Stimulated activated CD4-positive, alpha-beta T cell treated with anti-CD3 and anti-CD28 coated beads, TNF-alpha, amount 100 ng/mL, for 24 hours (primary cell): ENCODE measurements around the gene ZNF646.

ENCODE experiments used
- DNase-seq, 3 experiments: peaks; one replicate each; pipeline ENCODE4 v3.0.0-alpha.2; 2020; ENCODE audit warnings: low read depth in 3 of 3

ZNF646 gene

DNA sequence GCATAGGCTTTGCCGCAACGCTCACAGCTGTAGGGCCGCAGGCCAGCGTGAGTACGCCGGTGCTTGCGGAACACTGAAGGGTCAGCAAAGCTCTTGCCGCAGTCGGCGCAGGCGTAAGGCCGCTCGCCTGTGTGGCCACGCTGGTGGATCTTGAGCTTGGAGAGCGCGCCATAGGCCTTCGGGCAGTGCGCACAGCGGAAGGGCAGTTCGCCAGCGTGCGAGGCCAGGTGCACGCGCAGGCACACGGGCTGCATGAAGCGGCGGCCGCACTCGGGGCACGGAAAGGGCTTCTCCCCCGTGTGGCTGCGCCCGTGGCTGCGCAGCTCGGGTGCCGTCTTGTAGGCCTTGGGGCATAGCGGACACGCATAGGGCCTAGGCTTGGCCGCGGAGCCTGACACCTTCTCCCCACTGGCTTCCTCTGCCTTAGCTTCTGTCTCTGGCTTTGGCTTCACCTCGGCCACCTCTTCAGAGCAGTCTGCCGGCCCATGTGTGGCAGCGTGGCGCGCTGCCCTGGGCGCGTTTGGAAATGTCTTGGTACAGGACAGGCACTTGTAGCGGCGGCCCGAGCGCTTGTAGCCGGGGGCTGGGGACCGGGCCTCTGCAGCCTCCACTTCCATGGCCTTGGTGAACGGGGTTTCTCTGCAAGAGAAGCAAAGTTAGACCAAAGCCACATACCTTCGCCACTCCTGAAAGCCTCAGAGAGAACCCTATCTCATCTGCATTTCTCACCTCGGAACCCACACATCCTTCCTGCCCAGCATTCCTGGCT lies 10.2 kb upstream of the ZNF646 start:
- DNase-seq = no peak

DNA sequence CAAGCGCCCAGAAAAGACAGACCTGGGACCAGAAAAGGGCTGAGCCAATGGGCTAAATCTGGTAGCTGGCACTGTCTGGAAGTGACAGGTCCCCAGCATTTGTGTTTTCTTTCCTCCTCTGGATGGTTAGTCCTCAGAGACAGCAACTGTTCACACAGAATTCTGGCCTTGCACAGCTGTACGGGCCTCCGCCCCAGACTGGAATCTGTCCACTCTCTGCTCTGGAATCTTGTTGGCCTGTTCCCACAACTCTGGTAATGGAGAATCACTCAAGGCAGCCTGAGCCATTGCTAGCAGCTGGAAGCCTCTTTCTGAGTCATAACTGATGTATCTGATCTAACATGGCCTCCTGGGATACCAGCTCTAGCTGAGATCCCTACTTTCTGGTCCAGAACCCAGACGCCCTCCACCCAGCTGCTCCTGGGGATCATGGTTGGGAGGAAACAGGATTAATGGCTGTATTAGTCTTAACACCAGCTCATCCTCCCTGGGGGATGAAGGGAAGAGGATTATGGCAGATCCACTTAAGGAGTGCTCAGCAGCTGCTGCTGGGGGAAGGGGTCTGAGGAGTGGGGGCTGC lies 9.2 kb upstream of the ZNF646 start:
- DNase-seq = no peak

DNA sequence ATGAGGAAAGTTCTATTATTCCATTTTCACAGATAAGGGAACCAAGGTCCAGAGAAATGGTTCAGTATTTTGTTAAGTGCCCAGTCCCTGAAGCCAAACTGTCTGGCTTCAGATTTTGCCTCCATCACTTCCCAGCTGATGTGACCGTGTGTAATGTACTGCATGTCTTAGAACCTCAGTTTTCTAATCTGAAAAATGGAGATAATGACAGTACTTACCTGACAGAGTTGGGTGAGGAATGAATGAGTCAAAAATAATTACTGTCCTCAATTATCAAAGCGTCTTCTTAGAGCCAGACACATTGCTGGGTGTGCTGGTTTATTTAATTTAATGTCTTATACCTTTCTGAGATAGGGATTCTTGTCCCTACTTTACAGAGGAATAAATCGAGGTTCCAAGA lies 6.9 kb upstream of the ZNF646 start:
- no peak for DNase-seq

GRCh38 chr16:31071861-31072260 lies 2.4 kb upstream of the ZNF646 start:
- no peak for DNase-seq

DNA sequence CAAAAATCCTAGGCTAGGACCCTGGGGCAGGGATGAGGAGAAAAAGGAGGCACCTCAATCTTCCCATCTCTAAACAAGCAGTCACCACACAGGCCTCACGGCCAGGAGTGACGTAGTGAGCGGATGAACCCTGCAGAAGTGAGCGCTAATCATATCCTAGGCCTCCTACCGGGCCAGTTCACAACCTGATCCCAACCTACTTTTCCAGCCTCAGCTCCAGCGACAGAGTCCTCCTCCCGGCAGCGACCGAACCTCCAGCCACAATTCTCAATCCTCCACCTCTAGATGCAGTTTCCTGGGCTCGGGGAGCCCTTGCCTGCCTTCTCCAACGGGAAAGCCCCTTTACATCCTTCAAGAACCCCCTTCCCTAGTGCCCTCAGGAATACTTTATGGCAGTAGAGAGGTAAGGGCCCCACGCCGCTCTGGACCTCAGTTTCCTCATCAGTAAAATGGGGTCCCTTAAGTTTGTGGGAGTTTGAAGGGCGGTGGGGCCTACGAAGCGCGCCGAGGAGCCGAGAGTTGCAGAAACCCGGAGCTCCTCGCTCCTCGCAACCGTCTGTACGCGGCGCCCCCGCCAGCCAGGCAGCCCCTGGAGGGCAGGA lies 1.6 kb upstream of the ZNF646 start:
- DNase-seq = peak in 1 of 3 experiments; percentile 30

GRCh38 chr16:31073142-31073969 lies 866 bp upstream of the ZNF646 start:
- DNase-seq = peak; percentile 77 to 91 (median 78)

GRCh38 chr16:31074814-31075183 lies 577 bp downstream of the ZNF646 start:
- no peak for DNase-seq

DNA sequence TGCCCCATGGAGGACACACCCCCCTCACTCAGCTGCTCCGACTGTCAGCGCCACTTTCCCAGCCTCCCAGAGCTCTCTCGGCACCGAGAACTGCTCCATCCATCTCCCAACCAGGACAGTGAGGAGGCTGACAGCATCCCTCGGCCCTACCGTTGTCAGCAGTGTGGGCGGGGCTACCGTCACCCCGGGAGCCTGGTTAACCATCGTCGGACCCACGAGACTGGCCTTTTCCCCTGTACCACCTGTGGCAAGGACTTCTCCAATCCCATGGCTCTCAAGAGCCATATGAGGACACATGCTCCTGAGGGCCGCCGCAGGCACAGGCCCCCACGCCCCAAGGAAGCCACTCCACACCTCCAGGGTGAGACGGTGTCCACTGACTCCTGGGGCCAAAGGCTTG lies 2.1 kb downstream of the ZNF646 start:
- DNase-seq = no peak

DNA sequence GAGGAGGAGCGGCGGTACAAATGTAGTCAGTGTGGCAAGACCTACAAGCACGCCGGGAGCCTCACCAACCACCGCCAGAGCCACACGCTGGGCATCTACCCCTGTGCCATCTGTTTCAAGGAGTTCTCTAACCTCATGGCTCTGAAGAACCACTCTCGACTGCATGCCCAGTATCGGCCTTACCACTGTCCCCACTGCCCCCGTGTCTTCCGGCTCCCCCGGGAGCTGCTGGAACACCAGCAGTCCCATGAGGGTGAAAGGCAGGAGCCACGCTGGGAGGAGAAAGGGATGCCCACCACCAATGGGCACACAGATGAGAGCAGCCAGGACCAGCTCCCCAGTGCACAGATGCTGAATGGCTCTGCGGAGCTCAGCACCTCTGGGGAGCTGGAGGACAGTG lies 2.8 kb downstream of the ZNF646 start:
- DNase-seq = no peak

- DNase-seq = no peak
Measured at GRCh38 chr16:31077592-31078396, 3.6 kb downstream of the ZNF646 start.

- no peak for DNase-seq
Measured at GRCh38 chr16:31078597-31079341, 4.5 kb downstream of the ZNF646 start.

- no peak for DNase-seq
Measured at GRCh38 chr16:31079342-31079944, 5.2 kb downstream of the ZNF646 start.

DNA sequence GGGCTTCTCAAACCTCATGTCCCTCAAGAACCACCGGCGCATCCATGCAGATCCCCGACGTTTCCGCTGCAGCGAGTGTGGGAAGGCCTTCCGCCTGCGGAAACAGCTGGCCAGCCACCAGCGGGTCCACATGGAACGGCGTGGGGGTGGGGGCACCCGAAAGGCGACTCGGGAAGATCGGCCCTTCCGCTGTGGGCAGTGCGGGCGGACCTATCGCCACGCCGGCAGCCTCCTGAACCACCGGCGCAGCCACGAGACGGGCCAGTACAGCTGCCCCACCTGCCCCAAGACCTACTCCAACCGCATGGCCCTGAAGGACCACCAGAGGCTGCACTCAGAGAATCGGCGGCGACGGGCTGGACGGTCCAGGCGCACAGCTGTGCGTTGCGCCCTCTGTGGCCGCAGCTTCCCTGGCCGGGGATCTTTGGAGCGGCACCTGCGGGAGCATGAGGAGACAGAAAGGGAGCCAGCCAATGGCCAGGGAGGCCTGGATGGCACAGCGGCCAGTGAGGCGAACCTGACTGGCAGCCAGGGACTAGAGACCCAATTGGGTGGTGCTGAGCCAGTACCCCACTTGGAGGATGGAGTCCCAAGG lies 5.9 kb downstream of the ZNF646 start:
- DNase-seq = no peak

- DNase-seq = no peak
Measured at GRCh38 chr16:31080756-31081419, 6.7 kb downstream of the ZNF646 start.

DNA sequence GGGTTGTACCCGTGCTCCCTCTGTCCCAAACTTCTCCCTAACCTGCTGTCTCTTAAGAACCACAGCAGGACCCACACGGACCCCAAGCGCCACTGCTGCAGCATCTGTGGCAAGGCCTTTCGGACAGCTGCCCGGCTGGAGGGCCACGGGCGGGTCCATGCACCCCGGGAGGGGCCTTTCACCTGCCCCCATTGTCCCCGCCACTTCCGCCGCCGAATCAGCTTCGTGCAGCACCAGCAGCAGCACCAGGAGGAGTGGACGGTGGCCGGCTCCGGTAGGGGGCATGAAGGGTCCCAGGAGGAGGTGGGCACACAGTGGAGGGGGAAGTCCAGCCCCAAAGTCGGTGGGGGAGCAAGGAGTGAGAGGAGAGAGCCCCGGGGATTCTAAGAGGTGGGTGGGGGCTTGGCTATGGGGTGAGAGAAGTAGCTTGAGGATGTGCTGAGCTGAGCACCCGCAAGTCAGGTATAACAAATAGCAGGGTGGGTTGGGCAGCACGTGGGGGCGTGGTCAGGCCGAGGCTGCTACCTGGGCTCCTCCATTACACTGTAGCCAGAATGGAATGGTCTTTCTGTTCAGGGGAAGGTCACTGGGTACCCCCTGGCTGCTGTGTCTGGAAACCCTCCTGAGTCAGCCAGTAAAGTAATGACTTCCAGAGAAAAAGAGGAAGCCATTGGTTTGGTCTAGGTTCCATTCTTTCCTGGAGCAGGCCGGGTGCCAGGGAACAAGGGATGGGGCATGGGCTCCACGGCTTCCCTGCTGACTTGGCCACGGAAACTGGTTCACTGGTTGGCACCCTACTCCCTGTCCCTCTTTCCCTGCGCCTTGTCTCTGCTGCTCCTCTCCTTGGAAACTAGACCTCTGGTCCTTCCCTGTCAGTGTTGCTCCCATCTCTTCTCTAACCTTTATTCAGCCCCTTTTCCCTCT lies 7.5 kb downstream of the ZNF646 start:
- no peak for DNase-seq

DNA sequence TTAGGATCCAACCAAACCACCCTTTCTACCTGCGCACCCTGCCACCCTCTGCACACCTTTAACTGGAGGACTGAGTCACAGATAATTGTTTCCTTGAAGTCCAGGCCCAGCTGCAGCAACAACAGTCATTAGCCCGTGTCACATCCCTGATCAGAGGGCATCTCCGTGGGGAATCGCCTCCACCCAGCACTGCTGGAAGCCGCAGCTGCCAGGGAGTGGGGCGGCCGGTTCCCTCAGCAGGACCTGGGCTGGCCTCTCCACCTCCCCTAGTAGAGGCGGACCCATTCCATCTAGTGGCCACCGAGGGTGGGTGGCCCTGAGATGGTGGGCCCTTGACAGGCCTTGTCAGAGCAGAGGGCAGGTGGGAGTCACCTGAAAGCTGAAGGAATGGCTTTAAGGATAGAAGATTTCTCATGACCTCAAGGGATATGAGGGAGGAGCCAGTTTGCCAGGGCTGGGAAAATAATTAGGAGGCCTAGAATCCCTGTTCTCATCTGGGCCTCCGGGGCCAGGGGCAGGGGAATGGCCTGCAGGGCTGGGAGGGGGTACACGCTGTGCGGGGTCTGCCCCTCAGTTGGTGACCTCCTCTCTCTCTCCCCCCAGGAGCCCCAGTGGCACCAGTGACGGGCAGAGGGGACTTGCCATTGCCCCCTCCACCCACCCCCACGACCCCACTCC lies 8.3 kb downstream of the ZNF646 start:
- no peak for DNase-seq

GRCh38 chr16:31083081-31083480 lies 8.9 kb downstream of the ZNF646 start:
- DNase-seq = no peak

DNA sequence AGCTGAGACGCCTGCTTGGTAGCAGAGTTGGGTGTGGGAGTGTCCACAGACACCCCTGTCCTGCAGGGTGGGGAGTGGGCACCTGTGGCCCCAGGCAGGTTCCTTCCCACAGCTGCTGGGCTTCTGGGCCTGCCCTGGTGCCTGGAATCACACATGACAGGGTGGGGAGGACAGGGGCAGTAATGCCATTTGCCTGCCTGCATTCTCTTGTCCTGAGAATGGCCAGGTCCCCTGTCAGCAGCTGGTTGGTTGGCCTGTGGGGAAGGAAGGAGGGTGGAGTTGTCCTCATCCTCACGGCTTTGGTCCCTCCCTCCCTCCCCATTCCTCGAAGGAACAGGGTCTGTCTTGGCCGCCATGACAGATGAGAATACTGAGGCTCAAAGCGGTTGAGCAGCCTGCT lies 9.3 kb downstream of the ZNF646 start:
- no peak for DNase-seq
